ENCODE measurements around the gene SAV1.

GRCh38 chr14:50657753-50658152 lies 10.4 kb downstream of the SAV1 start:
- TF ChIP-seq POLR2A (IDR thresholded peaks at IDR 0.05; ENCODE audit: control extremely low read depth in 1 of 2, low read depth in 2 of 2, low read length in 2 of 2) (no peak), BACH1 (IDR thresholded peaks at IDR 0.05; ENCODE audit: low read length) (no peak), JUN (IDR thresholded peaks at IDR 0.05; ENCODE audit: low read depth, low read length) (no peak), EZH2 (IDR thresholded peaks at IDR 0.05; ENCODE audit: low read depth, low read length, severe bottlenecking) (no peak), SP1 (IDR thresholded peaks at IDR 0.05; ENCODE audit: low read depth, low read length) (no peak), SP4 (IDR thresholded peaks at IDR 0.05; ENCODE audit: low read length) (no peak), EGR1 (IDR thresholded peaks at IDR 0.05; ENCODE audit: borderline replicate concordance, low read depth, low read length) (no peak)
- TF ChIP-seq, protein P1, sequence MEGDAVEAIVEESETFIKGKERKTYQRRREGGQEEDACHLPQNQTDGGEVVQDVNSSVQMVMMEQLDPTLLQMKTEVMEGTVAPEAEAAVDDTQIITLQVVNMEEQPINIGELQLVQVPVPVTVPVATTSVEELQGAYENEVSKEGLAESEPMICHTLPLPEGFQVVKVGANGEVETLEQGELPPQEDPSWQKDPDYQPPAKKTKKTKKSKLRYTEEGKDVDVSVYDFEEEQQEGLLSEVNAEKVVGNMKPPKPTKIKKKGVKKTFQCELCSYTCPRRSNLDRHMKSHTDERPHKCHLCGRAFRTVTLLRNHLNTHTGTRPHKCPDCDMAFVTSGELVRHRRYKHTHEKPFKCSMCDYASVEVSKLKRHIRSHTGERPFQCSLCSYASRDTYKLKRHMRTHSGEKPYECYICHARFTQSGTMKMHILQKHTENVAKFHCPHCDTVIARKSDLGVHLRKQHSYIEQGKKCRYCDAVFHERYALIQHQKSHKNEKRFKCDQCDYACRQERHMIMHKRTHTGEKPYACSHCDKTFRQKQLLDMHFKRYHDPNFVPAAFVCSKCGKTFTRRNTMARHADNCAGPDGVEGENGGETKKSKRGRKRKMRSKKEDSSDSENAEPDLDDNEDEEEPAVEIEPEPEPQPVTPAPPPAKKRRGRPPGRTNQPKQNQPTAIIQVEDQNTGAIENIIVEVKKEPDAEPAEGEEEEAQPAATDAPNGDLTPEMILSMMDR (IDR thresholded peaks at IDR 0.05; ENCODE audit: control extremely low read depth in 1 of 3, insufficient read depth in 1 of 3, low read depth in 1 of 3, low read length in 3 of 3): no peak

Measured in H1 (cell line).